ENCODE data around the gene POLR2H. TPM values are rescaled to one million over a fixed set of nuclear protein-coding genes. Genes with fewer than 3 reads are reported as not detected.

The POLR2H gene
- polyA plus RNA-seq, 4 donors: 85.8 to 101 (median 93.9) TPM

DNA sequence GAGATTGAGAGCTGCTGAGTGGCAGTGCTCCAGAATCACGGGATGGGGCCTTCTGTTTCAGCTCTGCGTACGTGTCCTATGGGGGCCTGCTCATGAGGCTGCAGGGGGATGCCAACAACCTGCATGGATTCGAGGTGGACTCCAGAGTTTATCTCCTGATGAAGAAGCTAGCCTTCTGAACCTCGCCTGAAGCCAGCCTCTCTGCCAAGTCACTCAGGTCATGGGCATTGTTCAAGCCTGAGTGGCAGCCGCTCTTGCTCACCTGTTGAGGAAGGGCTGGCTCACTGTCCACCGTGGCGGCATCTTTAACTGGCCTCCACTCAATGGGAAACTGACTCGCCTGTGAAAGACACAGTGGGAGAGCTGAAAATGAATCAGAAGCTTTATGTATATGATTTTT lies 6.6 kb downstream of the POLR2H start:
- DNase-seq (ENCODE audit: low read depth in 4 of 4, low spot score in 3 of 4): no peak

DNA sequence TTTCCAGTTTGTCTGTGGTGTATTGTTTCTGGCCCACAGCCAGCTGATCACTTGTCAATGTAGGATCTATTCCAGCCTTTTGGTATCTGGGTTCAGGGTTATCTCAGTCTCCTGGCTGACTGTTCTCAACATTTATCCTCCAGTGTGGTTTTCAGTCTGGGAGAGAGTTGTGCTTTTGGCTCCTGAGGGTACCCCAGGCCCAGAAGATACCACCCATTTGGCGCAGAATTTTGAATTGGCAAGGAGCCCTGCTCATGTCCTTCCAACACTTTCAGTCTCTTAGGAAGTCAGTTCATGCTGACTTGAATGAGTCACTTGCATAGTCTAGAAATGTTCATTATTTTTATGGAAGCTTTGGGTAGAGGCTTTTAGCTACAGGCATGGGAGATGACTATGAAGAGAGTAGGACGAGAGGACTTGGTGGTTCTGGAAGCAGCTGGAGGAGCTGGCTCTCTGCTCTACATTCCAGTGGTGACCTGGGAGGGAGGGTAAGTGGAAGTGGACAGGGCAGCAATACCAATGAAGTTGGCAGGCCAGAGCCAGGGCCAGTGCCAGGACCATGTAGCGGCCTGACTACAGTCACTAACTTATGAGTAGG lies 7.2 kb downstream of the POLR2H start:
- no peak for DNase-seq (ENCODE audit: low read depth in 4 of 4, low spot score in 3 of 4)

DNA sequence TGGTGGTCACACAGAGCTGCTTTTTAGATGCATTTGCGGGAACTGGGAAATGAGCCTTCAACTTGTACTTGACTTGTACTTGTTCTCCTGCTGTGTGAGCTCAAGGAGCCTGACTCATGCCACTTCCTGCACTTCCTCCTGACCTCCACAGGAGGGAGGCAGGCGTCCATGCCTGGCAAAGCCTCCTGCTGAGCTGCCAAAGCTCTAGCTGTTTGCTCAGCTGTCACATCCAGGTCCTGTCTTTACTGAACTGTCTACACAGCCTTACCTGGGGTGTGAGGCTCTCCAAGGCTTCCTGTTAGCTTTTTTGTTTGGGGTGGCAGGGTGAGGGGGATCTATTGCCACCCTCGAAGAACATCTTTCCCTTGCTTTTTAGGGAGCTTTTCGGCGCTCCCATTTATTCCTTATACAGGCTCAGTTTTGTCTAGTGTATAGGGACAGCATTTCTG lies 10.1 kb downstream of the POLR2H start:
- DNase-seq (ENCODE audit: low read depth in 4 of 4, low spot score in 3 of 4): peak in 1 of 4 donors; percentile 68

DNA sequence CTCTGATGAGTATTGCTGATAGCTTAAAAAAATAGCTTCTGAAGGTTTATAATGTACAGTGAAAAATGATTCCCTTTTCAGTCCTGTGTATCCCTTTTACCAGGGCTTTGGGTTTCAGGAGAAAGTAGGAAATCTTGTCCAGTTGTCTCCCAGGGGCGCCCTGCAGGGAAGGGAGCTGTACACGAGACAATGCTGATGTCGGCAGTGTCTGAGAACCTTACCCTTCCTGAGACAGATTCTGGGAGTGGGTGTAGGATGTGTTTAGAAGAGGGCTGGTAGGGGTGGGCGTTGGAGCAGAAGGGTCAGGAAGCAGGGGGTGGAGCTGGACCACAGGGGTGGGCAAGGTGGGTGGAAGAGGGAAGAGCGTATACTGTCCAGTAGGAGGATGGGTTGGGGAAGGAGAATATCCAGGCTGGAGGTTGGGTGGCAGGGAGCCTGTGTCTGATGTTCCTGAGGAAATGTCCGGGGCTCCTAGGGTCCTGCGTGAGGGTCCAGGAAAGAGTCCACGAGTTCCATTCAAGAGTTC lies 10.8 kb downstream of the POLR2H start:
- no peak for DNase-seq (ENCODE audit: low read depth in 4 of 4, low spot score in 3 of 4)

DNA sequence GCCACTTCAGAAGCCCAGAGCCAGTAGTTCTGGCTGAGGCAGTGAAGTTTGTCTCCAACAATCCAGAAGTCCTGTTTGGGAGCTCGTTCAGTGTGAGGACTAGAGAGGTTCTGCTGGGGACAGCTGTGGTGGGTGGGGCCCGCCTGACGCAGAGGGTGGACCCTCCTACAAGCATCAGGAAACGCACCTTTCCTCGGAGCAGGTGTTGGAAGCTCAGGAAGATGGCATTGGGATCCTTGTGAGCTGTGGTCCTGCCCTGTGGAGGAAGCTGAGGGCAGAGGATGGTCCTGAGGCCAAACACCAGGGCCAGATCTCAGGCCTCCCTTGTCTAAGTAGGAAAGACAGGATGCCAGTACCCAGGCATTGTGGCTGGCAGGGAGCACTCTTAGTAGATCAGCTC lies 11.4 kb downstream of the POLR2H start:
- no peak for DNase-seq (ENCODE audit: low read depth in 4 of 4, low spot score in 3 of 4)

DNA sequence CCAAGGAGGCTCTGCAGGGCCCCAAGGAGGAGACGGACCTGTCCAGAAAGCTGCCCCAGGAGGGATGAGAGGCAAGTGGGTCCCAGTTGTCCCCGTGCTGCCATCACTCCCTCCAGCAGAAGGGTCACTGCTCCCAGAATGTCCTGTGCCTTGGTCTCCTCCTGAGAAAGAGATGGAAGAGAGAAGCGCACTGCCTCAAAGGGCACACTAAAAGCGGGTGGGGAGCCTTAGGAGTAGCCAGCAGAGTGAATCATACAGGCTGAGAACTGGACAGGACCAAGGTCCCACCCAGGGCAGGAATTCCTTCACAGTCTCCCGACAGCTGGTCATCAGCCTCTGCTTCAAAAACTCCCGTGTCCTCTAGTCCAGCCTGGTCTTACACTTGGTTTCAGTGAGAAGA lies 11.9 kb downstream of the POLR2H start:
- no peak for DNase-seq (ENCODE audit: low read depth in 4 of 4, low spot score in 3 of 4)

DNA sequence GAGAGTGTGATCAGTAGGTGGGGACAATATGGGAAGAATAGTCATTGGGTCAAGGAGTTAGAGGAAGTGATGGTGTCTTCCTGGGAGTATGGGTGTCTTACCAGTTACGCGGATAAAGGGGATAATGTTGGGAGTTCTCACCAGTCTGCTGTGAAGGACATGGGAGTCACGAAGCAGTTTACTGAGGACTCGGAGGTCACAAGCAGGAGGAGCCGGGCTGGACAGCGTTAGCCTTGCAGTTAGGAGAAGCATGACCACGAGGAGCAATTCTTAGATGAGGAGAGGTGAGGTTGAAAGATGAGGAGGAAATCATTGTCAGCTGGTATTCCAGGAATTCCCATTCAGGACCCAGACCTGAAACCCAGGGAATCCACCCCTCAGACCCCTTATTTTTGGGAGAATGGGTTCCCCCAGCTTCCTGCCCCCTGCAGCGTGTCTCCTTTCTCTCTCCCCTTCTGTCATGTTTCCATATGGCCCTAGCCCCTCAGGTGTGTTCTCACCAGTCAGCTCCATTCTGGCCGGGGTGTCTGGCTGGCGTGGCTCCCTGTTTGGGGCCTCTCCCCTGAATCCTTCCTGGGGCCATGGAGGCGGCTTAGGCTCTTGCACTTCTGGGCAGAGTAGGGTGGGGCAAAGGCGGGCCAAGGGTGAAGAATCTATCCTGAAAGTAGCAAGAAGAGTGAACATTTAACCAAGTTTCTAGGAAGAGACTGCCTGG lies 14.4 kb downstream of the POLR2H start:
- no peak for DNase-seq (ENCODE audit: low read depth in 4 of 4, low spot score in 3 of 4)

DNA sequence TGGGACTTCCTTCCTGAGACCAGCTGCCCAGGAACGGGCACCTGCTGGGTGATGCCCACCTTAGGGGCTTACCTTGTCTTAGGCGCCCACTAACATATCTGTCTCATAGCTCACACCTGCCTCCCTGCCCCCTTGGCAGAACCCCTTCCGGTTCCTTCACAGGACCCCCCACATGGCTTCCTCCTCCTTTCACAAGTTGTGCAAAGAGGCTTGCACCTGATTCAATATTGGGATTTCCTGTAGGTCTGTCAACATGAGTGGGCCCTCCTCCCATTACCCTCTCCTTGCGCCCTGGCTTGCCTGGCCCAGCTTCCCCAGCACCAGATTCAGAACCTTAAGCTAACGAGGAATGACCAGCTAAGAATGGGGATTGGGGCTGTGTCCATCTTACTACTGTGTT lies 15.9 kb downstream of the POLR2H start:
- no peak for DNase-seq (ENCODE audit: low read depth in 4 of 4, low spot score in 3 of 4)

DNA sequence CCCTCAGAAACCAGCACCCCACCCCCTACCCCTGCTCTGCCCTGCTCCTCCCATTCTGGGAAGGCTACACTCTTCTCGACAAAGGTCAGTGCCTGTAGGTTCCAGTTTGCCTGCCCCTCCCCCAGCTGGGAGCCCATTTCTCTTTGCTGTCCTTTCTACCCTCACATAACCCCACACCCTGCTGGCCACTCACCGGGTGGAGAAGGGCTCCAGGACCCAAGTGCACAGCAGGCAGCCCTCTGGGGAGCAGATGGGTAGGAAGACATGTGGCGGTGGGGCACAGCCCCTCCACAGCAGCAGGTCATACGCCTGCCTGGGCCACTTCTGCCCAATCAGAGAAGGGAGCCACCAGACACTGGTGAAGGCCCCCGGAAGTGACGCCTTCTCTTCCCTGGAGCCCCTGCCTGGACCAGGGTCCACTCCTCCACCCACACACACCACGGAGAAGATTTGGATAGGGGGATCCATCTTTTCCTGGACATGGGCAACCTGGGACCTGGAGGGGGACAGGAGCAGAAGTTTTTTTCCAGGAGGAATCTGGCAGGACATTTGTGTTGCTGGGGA lies 16.5 kb downstream of the POLR2H start, which contains the start of gene THPO:
Gene THPO, minus strand, starts transcription at position 326 of the 564 bp plus-strand sequence. CDS start 1,948 bp downstream, outside the sequence.
- DNase-seq (ENCODE audit: low read depth in 4 of 4, low spot score in 3 of 4): no peak

DNA sequence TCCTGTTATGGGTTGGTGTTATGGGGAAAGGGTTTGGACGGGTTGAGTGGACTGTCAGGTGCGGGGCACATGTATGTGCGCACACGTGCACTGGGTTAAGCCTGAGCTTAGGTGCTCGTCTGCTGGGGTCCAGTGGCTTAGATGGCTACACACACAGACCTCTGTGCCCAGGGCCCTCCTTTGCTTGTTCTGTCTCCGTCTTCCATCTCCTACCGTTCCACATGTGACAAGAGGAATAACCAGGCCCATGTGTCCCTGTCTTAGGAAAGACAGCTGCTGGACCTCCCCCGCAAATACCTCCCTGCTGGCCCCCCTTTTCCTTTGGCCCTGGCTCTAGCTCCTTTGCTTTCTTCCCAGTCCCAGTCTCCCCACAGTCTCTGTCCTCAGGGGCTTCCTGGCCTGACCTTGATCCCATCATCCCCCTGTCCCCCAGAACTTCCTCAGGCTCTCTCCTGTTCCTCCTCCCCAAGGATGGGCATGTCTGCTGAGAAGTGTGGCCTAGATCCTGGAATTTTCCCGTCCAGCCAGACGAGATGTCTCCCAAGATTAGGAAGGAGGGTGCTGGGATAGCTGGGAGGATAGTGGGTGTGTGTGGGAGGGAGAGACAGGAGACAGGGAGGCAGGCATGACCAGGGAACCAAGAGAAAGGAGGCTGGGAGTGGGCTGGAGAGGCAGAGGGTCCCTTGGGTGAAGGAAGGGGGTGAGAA lies 17.3 kb downstream of the POLR2H start:
- DNase-seq (ENCODE audit: low read depth in 4 of 4, low spot score in 3 of 4): no peak

DNA sequence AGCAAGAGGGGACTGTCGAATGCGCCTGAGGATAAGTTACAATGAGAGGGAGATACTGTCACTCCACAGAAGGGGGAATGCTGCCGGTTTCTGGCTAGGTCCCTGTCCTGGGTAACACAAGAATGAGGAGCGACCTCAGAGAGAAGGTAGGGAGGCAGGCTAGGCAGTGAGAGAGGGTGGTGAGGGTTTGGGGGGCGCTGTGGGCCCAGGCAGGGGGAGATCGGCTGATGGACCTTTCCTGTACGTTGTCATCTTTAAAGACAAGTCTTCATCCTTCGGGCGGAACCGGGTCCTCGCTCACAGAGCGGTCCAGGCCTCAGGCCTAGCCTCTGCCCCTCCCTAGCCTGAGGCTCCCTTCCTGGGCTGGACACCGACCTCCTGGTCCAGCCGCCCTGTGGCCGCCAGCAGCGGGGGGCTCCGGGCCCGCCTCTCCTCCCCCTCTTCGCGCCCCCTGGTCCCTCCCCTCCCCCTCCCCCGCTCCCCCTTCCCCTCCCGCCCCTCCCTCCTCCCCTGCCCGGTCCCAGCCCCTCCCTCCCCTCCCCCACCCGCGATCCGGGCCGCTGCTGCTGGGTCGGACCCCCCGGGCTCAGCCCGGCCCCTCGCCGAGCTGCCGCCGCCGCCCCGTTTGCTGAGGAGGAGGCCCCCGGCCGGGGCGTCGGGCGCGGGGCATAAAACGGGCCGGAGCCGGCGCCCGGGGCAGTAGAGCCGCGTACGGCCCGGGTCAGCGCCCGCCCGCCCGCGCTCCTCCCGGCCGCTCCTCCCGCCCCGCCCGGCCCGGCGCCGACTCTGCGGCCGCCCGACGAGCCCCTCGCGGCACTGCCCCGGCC lies 18.1 kb downstream of the POLR2H start, which contains the start of gene CHRD:
Gene CHRD, plus strand, starts transcription at position 697 of the 827 bp plus-strand sequence. CDS start 265 bp downstream, outside the sequence.
- DNase-seq (ENCODE audit: low read depth in 4 of 4, low spot score in 3 of 4): no peak

DNA sequence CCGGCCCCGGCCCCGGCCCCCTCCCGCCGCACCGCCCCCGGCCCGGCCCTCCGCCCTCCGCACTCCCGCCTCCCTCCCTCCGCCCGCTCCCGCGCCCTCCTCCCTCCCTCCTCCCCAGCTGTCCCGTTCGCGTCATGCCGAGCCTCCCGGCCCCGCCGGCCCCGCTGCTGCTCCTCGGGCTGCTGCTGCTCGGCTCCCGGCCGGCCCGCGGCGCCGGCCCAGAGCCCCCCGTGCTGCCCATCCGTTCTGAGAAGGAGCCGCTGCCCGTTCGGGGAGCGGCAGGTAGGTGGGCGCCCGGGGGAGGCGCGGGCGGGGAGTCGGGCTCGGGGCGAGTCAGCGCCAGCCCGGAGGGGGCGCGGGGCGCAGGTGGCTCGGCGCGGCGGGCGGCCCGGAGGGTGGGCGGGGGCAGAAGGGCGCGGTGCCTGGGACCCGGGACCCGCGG lies 18.7 kb downstream of the POLR2H start:
- DNase-seq (ENCODE audit: low read depth in 4 of 4, low spot score in 3 of 4): no peak

DNA sequence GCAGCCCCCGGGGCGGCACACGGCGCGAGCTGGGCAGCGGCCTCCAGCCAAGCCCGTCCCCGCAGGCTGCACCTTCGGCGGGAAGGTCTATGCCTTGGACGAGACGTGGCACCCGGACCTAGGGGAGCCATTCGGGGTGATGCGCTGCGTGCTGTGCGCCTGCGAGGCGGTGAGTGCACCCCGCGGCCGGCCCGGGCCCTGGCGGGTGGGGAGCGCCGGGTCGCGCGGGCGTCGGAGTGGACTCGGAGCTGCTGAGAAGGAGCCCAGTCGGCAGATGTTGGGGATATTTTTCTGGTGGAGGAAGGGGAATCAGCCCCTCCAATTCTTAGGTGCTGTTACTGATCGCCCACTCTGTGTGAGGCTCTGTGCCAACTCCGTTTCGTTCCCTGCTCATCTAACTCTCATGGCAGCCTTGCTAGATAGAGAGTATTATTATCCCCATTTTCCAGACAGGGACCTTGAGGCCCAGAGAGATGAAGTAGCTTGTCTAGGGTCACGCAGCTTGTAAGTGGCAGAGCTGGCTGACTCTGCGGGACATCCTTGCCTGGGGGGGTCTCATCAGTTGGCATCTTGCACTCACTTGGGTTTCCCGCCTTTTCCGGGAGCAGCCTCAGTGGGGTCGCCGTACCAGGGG lies 19.2 kb downstream of the POLR2H start:
- no peak for DNase-seq (ENCODE audit: low read depth in 4 of 4, low spot score in 3 of 4)

DNA sequence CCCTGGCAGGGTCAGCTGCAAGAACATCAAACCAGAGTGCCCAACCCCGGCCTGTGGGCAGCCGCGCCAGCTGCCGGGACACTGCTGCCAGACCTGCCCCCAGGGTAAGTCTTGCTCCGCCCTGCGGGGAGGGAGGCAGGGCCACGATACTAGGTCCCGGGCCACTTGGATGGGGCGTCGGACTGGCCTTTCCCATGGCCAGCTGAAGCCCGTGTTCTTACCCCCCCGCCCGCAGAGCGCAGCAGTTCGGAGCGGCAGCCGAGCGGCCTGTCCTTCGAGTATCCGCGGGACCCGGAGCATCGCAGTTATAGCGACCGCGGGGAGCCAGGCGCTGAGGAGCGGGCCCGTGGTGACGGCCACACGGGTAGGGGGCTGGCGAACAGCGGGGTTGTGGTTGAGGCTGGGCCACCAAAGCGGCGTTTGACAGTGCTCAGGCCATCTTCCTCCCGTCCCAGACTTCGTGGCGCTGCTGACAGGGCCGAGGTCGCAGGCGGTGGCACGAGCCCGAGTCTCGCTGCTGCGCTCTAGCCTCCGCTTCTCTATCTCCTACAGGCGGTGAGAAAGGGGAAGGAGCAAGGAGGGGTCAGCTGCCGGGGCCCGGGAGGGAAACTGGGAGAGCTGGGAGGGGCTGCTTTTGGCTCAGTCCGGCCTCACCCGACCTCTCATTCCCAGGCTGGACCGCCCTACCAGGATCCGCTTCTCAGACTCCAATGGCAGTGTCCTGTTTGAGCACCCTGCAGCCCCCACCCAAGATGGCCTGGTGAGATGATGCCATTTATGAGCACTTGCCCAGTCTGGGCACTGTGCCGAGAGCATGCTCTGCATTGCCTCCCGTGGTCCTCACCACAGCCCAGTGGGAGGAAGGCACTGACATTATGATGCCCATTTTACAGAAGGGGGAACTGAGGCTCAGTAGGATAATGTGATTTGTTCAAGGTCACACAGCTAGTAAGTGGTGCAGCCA lies 20.0 kb downstream of the POLR2H start:
- no peak for DNase-seq (ENCODE audit: low read depth in 4 of 4, low spot score in 3 of 4)

DNA sequence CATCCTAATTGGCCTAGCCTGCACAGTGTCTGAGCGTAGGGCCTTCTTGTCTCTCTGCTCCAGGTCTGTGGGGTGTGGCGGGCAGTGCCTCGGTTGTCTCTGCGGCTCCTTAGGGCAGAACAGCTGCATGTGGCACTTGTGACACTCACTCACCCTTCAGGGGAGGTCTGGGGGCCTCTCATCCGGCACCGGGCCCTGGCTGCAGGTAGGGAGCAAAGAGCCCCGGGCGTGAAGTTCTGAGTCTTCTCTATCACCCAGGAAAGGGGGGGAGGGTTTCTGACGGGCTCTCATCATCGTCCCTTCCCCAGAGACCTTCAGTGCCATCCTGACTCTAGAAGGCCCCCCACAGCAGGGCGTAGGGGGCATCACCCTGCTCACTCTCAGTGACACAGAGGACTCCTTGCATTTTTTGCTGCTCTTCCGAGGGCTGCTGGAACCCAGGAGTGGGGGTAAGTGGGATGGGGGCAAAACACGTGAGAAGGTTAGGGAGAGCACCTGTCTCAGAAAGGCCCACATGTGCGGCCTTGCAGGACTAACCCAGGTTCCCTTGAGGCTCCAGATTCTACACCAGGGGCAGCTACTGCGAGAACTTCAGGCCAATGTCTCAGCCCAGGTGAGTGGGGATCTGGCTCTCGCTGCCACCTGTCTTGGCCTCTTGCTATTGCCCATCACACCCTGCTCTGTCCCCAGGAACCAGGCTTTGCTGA lies 21.0 kb downstream of the POLR2H start:
- no peak for DNase-seq (ENCODE audit: low read depth in 4 of 4, low spot score in 3 of 4)

DNA sequence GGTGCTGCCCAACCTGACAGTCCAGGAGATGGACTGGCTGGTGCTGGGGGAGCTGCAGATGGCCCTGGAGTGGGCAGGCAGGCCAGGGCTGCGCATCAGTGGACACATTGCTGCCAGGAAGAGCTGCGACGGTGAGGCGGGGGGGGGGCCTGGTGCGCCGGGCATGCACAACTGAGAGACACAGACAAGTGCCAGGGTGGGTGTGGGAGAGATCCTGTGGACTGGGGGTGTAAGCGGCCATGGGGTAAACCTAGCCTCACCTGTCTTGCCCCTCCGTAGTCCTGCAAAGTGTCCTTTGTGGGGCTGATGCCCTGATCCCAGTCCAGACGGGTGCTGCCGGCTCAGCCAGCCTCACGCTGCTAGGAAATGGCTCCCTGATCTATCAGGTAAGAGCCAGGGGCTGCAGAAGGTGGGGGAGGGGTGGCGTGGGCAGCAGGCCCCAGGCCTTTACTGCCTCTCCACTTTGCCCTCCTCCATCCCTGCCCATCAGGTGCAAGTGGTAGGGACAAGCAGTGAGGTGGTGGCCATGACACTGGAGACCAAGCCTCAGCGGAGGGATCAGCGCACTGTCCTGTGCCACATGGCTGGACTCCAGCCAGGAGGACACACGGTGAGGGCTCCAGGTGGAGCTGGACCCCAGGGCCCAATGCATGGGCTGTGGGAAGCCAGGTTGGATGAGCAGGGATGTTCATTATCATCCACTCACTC lies 21.7 kb downstream of the POLR2H start:
- no peak for DNase-seq (ENCODE audit: low read depth in 4 of 4, low spot score in 3 of 4)

DNA sequence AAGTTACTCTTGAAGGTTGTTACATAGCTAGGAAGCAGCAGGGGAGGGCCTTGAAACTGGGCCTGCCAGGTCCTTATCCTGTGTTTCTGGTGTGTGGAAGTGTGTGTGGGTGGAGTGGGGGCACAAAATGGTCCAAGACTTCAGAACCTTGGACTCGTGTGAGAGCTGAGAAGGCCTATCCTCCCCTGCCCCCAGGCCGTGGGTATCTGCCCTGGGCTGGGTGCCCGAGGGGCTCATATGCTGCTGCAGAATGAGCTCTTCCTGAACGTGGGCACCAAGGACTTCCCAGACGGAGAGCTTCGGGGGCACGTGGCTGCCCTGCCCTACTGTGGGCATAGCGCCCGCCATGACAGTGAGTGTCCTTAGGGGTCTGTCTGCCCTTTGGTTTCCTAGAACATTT lies 22.8 kb downstream of the POLR2H start:
- DNase-seq (ENCODE audit: low read depth in 4 of 4, low spot score in 3 of 4): no peak

Measured in right renal pelvis (tissue), 4 donors.